Measurements from ENCODE around the gene LAMB3. TPM values are rescaled to one million over a fixed set of nuclear protein-coding genes. Genes with fewer than 3 reads are reported as not detected.

The LAMB3 gene
- total RNA-seq, 1 experiment from 2014 or later: 0.28 TPM

- WGBS (ENCODE audit: extremely low coverage, insufficient read length, low lambda C conversion rate): no CpG with 5 or more reads among the region's 3 CpGs
- Histone ChIP-seq H2BK120ac (ENCODE audit: low read depth, low read length, poor library complexity, severe bottlenecking) (no peak overlapping the region), H3K14ac (ENCODE audit: insufficient read depth, low read length) (no peak overlapping the region), H3K79me1 (ENCODE audit: insufficient read depth, low read depth, low read length, poor library complexity, severe bottlenecking) (no peaks in the 10 kb centered on the region), H4K20me1 (ENCODE audit: control insufficient read depth, insufficient read depth, insufficient read length) (no peaks in the 10 kb centered on the region), H2BK5ac (ENCODE audit: insufficient read length, low read length) (no peak overlapping the region), H3K18ac (ENCODE audit: insufficient read length, low read depth, low read length) (no peak overlapping the region), H3K79me2 (ENCODE audit: insufficient read depth, low read length) (no peaks in the 10 kb centered on the region), H4K5ac (ENCODE audit: insufficient read length, low read depth, low read length) (no peak overlapping the region), H3K9ac (ENCODE audit: extremely low read depth, insufficient read length, low read length) (no peak overlapping the region), H3K27ac (ENCODE audit: insufficient read length, low read depth, low read length) (no peak overlapping the region), H3K4me1 (ENCODE audit: insufficient read depth, low read length) (no peaks in the 10 kb centered on the region), H4K8ac (replicated peaks; ENCODE audit: insufficient read length, low read depth, low read length) (no peak overlapping the region), H3K4ac (ENCODE audit: low read depth, low read length) (no peak overlapping the region), H2BK20ac (ENCODE audit: low read depth, low read length, poor library complexity, severe bottlenecking) (no peak overlapping the region), H2AK5ac (ENCODE audit: insufficient read length, low read length) (no peak overlapping the region), H3T11ph (ENCODE audit: low read length) (no peak overlapping the region), H3K23me2 (ENCODE audit: insufficient read length, low read depth, low read length, poor library complexity, severe bottlenecking) (no peaks in the 10 kb centered on the region), H3K23ac (ENCODE audit: insufficient read length, low read depth, low read length) (no peak overlapping the region), H2BK15ac (ENCODE audit: low read depth, low read length) (no peak overlapping the region), H4K91ac (ENCODE audit: insufficient read length, low read depth, low read length) (no peak overlapping the region), H3K9me3 (ENCODE audit: control insufficient read depth, low read depth, low read length) (no peaks in the 10 kb centered on the region), H3K4me2 (ENCODE audit: insufficient read depth, insufficient read length, low read length) (no peak overlapping the region), H3K56ac (ENCODE audit: insufficient read length, low read depth, low read length) (no peak overlapping the region), H3K27me3 (ENCODE audit: insufficient read depth, low read length) (no peaks in the 10 kb centered on the region), H2BK12ac (ENCODE audit: insufficient read length, low read depth, low read length) (no peak overlapping the region), H2AFZ (ENCODE audit: low read length) (no peak overlapping the region)
- Mint-ChIP-seq H3K9me3 (no peaks in the 10 kb centered on the region), H3K4me3 (no peak overlapping the region), H3K27ac (no peak overlapping the region), H3K4me1 (no peaks in the 10 kb centered on the region), H3K27me3 (ENCODE audit: low read depth) (peaks cover 5% of the 10 kb centered on the region), H3K36me3 (ENCODE audit: insufficient read depth in 1 of 3, low read depth in 3 of 3) (no peaks in the 10 kb centered on the region; a peak in 1 of 7 replicates)
- DNase-seq: no peak
- TF ChIP-seq CTCF (conservative IDR thresholded peaks at IDR 0.05): no peak
These were observed 41.7 kb downstream of the LAMB3 start for GRCh38 chr1:209610631-209610905.
